ENCODE results near the gene CAPN13. TPM values are rescaled to one million over a fixed set of nuclear protein-coding genes. Genes with fewer than 3 reads are reported as not detected.

CAPN13 gene
- total RNA-seq, 2 donors from 2014 or later: 5.6 to 21.3 TPM

GRCh38 chr2:30800159-30800558 is 7.1 kb downstream of the CAPN13 start:
- peaks cover 11% of the 10 kb centered on the region for H3K4me1 ChIP-seq
- no peak for ATAC-seq
- H3K36me3 ChIP-seq (replicated peaks in 1 of 2; ENCODE audit: insufficient read depth in 1 of 2, low read depth in 2 of 2): no peaks in the 10 kb centered on the region
- no peak overlapping the region for H3K4me3 ChIP-seq
- H3K27ac ChIP-seq: no peak overlapping the region
- H3K27me3 ChIP-seq: no peaks in the 10 kb centered on the region
- no peaks in the 10 kb centered on the region for H3K9me3 ChIP-seq
- intact Hi-C loops (cut with DNase I): no loop called here
- 92 to 95% methylated on average over 5 of the region's 5 CpGs for WGBS, 2 donors
- no peak for DNase-seq
- no peak for TF ChIP-seq POLR2A (IDR thresholded peaks at IDR 0.05)

- Histone ChIP-seq H3K4me3 (no peak overlapping the region), H3K36me3 (replicated peaks in 1 of 2; ENCODE audit: insufficient read depth in 1 of 2, low read depth in 2 of 2) (no peaks in the 10 kb centered on the region), H3K9me3 (no peaks in the 10 kb centered on the region), H3K4me1 (peaks cover 11% of the 10 kb centered on the region), H3K27me3 (no peaks in the 10 kb centered on the region), H3K27ac (no peak overlapping the region)
- no peak for DNase-seq
- ATAC-seq: no peak
- TF ChIP-seq CTCF (IDR thresholded peaks at IDR 0.05) (no peak), POLR2A (IDR thresholded peaks at IDR 0.05) (no peak)
- WGBS, 2 donors: 71 to 76% methylated on average over 5 of the region's 5 CpGs
- intact Hi-C loops (cut with DNase I): no loop called here
Measured at GRCh38 chr2:30799366-30799765, 7.9 kb downstream of the CAPN13 start.

DNA sequence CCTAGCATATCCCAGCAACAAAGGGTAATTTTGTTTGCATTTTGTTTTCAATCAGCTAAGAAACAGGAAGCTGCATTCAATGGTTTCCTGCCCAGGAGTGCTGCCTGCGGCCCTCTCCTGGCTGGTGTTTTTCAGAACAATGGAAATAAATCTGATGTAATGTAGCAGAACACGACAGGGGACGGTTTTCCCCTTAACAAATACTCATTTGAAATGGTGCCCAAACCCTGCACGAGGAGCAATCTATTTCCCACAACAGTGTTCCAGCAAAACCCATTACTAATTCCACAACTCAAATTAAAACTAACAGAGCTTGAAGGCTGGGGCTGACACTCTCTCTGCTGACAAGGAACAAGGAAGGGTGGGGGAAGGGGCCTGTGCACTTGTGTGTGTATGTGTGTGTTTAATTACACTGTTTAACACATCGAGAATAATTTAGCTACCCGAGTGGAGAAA is 8.7 kb downstream of the CAPN13 start:
- no peaks in the 10 kb centered on the region for H3K27me3 ChIP-seq
- H3K4me3 ChIP-seq: no peak overlapping the region
- ATAC-seq (peak; percentile 51), DNase-seq (peak in 2 of 4 donors; percentile 23 to 24)
- no peaks in the 10 kb centered on the region for H3K9me3 ChIP-seq
- TF ChIP-seq CTCF (IDR thresholded peaks at IDR 0.05): no peak
- peak overlapping the region in 3 of 4 donors; percentile 21 to 52 (median 40) for H3K27ac ChIP-seq
- intact Hi-C loops (cut with DNase I): no loop called here
- WGBS, 2 donors: 41 to 42% methylated on average over 6 of the region's 6 CpGs
- peaks cover 11% of the 10 kb centered on the region for H3K4me1 ChIP-seq
- H3K36me3 ChIP-seq (replicated peaks in 1 of 2; ENCODE audit: insufficient read depth in 1 of 2, low read depth in 2 of 2): no peaks in the 10 kb centered on the region

- Histone ChIP-seq H3K27me3 (no peaks in the 10 kb centered on the region), H3K9me3 (no peaks in the 10 kb centered on the region), H3K4me3 (no peak overlapping the region), H3K4me1 (peaks cover 11% of the 10 kb centered on the region), H3K27ac (no peak overlapping the region), H3K36me3 (replicated peaks in 1 of 2; ENCODE audit: insufficient read depth in 1 of 2, low read depth in 2 of 2) (no peaks in the 10 kb centered on the region)
- TF ChIP-seq POLR2A (IDR thresholded peaks at IDR 0.05): no peak
- TF ChIP-seq CTCF (IDR thresholded peaks at IDR 0.05): no peak
- DNase-seq: no peak
- intact Hi-C loops (cut with DNase I): no loop called here
- ATAC-seq: no peak
- 81 to 83% methylated on average over 8 of the region's 8 CpGs for WGBS, 2 donors
Measured at GRCh38 chr2:30797381-30798015, 9.7 kb downstream of the CAPN13 start.

- Histone ChIP-seq H3K9me3 (no peaks in the 10 kb centered on the region), H3K4me1 (peaks cover 11% of the 10 kb centered on the region), H3K27ac (peak overlapping the region in 1 of 4 donors; percentile 1), H3K36me3 (replicated peaks in 1 of 2; ENCODE audit: insufficient read depth in 1 of 2, low read depth in 2 of 2) (no peaks in the 10 kb centered on the region), H3K4me3 (no peak overlapping the region), H3K27me3 (no peaks in the 10 kb centered on the region)
- 19 to 30% methylated on average over 4 of the region's 4 CpGs for WGBS, 2 donors
- TF ChIP-seq POLR2A (IDR thresholded peaks at IDR 0.05): no peak
- TF ChIP-seq CTCF (IDR thresholded peaks at IDR 0.05): no peak
- DNase-seq (peak in 3 of 4 donors; percentile 46 to 75 (median 64)), ATAC-seq (peak; percentile 69)
- intact Hi-C loops (cut with DNase I): no loop called here
Measured at GRCh38 chr2:30796699-30797098, 10.5 kb downstream of the CAPN13 start.
